SU-DHL-6 (cell line): Measurements from ENCODE around the gene RNU6-8.

Experiments used
- EZH2phosphoT487 ChIP-seq: fragments of 200-600 bp; sonication (generic), shearing (Covaris generic); conservative IDR thresholded peaks from 2 replicates; pipeline ENCODE4 v1.6.1; 2018; ENCODE audit warnings: mild to moderate bottlenecking, antibody characterized with exemption, low read length, moderate library complexity, mixed read lengths
- TF ChIP-seq, protein P1 (sequence below): fragments of 200-600 bp; sonication (generic); IDR thresholded peaks from one replicate; pipeline ENCODE4 v1.5.1; 2017; ENCODE audit warnings: antibody characterized with exemption, mild to moderate bottlenecking, low read length, moderate library complexity; ENCODE audit not compliant: insufficient read depth, poor library complexity, severe bottlenecking

DNA sequence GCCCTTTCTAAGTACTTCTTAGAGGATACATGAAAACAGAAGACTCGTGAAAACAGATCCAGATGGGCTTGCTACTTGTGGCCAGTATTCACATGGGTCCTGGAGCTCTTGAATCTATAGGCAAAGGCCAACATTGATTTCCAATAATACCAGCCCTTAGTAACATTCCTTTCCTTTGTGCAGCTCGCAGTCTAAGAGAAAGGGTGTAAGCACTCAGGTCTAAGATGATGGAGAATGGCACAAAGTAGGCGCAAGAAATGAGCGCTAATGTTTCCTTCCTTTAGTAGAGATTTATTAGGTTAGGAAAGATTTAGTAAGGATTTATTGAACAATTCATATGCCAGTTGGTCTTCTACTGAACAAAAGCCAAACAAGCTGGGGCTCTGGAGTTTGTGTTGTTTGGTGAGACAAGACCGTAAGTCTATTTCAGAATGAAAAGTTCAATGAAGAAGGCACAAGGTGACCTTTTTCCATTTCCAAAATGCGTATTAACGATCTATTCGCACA lies 525 bp downstream of the RNU6-8 start:
- no peak for TF ChIP-seq EZH2phosphoT487
- TF ChIP-seq, protein P1, sequence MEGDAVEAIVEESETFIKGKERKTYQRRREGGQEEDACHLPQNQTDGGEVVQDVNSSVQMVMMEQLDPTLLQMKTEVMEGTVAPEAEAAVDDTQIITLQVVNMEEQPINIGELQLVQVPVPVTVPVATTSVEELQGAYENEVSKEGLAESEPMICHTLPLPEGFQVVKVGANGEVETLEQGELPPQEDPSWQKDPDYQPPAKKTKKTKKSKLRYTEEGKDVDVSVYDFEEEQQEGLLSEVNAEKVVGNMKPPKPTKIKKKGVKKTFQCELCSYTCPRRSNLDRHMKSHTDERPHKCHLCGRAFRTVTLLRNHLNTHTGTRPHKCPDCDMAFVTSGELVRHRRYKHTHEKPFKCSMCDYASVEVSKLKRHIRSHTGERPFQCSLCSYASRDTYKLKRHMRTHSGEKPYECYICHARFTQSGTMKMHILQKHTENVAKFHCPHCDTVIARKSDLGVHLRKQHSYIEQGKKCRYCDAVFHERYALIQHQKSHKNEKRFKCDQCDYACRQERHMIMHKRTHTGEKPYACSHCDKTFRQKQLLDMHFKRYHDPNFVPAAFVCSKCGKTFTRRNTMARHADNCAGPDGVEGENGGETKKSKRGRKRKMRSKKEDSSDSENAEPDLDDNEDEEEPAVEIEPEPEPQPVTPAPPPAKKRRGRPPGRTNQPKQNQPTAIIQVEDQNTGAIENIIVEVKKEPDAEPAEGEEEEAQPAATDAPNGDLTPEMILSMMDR = no peak
